GM19193 (cell line): ENCODE results near the gene ZFYVE28.

ENCODE experiments used
- POLR2A ChIP-seq: IDR thresholded peaks from 4 replicates; pipeline ENCODE4 v1.6.1; 2011; ENCODE audit not compliant: insufficient read depth, insufficient read length; ENCODE audit errors: extremely low read depth

The ZFYVE28 gene

GRCh38 chr4:2301806-2302205, 116.6 kb downstream of the ZFYVE28 start:
- no peak for TF ChIP-seq POLR2A

GRCh38 chr4:2301225-2301642, 117.2 kb downstream of the ZFYVE28 start:
- TF ChIP-seq POLR2A, result no peak

- no peak for TF ChIP-seq POLR2A
These were observed 117.8 kb downstream of the ZFYVE28 start for GRCh38 chr4:2300431-2301224.

- TF ChIP-seq POLR2A, result no peak
These were observed 118.7 kb downstream of the ZFYVE28 start for GRCh38 chr4:2299794-2300193.

GRCh38 chr4:2298532-2298991, 119.9 kb downstream of the ZFYVE28 start:
- no peak for TF ChIP-seq POLR2A

GRCh38 chr4:2297606-2298531, 120.6 kb downstream of the ZFYVE28 start:
- TF ChIP-seq POLR2A, result no peak

- no peak for TF ChIP-seq POLR2A
These were observed 121.5 kb downstream of the ZFYVE28 start for GRCh38 chr4:2296631-2297601.

- TF ChIP-seq POLR2A, result no peak
These were observed 122.5 kb downstream of the ZFYVE28 start for GRCh38 chr4:2295900-2296442.

GRCh38 chr4:2295500-2295899, 122.9 kb downstream of the ZFYVE28 start:
- no peak for TF ChIP-seq POLR2A

- no peak for TF ChIP-seq POLR2A
These were observed 125.8 kb downstream of the ZFYVE28 start for GRCh38 chr4:2292646-2293108.

- TF ChIP-seq POLR2A, result no peak
These were observed 126.5 kb downstream of the ZFYVE28 start for GRCh38 chr4:2291705-2292645.

- TF ChIP-seq POLR2A, result no peak
These were observed 127.3 kb downstream of the ZFYVE28 start for GRCh38 chr4:2290974-2291704.

- no peak for TF ChIP-seq POLR2A
These were observed 128.0 kb downstream of the ZFYVE28 start for GRCh38 chr4:2290488-2290887.

GRCh38 chr4:2289955-2290333, 128.5 kb downstream of the ZFYVE28 start:
- TF ChIP-seq POLR2A, result no peak
